Germinal center (tissue), 1 donor: ENCODE measurements around the gene RNASE13.
"Not testable (repeated sequence)": the region's sequence is repeated elsewhere in the genome, so short reads cannot be mapped to it uniquely, and the experiment has no call there.

ENCODE experiments used
- DNase-seq: peaks from one replicate; pipeline ENCODE4 v3.0.0; 2012; ENCODE audit warnings: mixed read lengths, low spot score

RNASE13 gene

GRCh38 chr14:21041676-21042433 is 7.2 kb upstream of the RNASE13 start, which contains the start of gene RNASE7:
Gene RNASE7 (plus strand): TSS chr14:21042362. CDS start chr14:21042993, 631 bp downstream.
- DNase-seq: no peak

GRCh38 chr14:21040941-21041340 is 6.3 kb upstream of the RNASE13 start:
- not testable (repeated sequence) for DNase-seq

GRCh38 chr14:21040370-21040925 is 5.8 kb upstream of the RNASE13 start:
- no peak for DNase-seq

GRCh38 chr14:21039585-21040369 is 5.2 kb upstream of the RNASE13 start:
- no peak for DNase-seq

- no peak for DNase-seq
These were observed 4.1 kb upstream of the RNASE13 start for GRCh38 chr14:21038441-21039422.

GRCh38 chr14:21037156-21037555 is 2.5 kb upstream of the RNASE13 start:
- no peak for DNase-seq

- no peak for DNase-seq
These were observed 2.1 kb upstream of the RNASE13 start for GRCh38 chr14:21036751-21037150.

GRCh38 chr14:21033133-21033698 is 1.4 kb downstream of the RNASE13 start:
- DNase-seq: no peak

- no peak for DNase-seq
These were observed 2.1 kb downstream of the RNASE13 start for GRCh38 chr14:21032326-21033132.

- no peak for DNase-seq
These were observed 4.1 kb downstream of the RNASE13 start for GRCh38 chr14:21030531-21030930.

- no peak for DNase-seq
These were observed 4.7 kb downstream of the RNASE13 start, which contains the start of gene TPPP2 for GRCh38 chr14:21029917-21030316. Gene TPPP2 (plus strand): TSS chr14:21030217. CDS start chr14:21030582, 365 bp downstream.

- no peak for DNase-seq
These were observed 7.7 kb downstream of the RNASE13 start for GRCh38 chr14:21026988-21027315.

GRCh38 chr14:21026274-21026987 is 8.2 kb downstream of the RNASE13 start:
- DNase-seq: no peak

GRCh38 chr14:21025371-21026273 is 9.0 kb downstream of the RNASE13 start:
- peak; percentile 10 for DNase-seq

GRCh38 chr14:21024585-21025370 is 9.8 kb downstream of the RNASE13 start, which contains the start of gene NDRG2:
Gene NDRG2 (minus strand): TSS chr14:21025061. CDS start chr14:21023315, 1,746 bp downstream.
- DNase-seq: peak; percentile 72

- no peak for DNase-seq
These were observed 10.6 kb downstream of the RNASE13 start for GRCh38 chr14:21023817-21024584.

GRCh38 chr14:21023174-21023573 is 11.4 kb downstream of the RNASE13 start:
- no peak for DNase-seq
